ENCODE data around the gene CEP85L. TPM values are rescaled to one million over a fixed set of nuclear protein-coding genes. Genes with fewer than 3 reads are reported as not detected.
A peak's percentile ranks its signal among the peaks of the same experiment; 100 is the strongest.

Gene CEP85L
- total and polyA plus RNA-seq, 2 of the 13 experiments (the other 11 are each of a cell fraction or from before 2014, with no cell fraction given): 0.44 to 1.7 TPM

- TF ChIP-seq, protein P1, sequence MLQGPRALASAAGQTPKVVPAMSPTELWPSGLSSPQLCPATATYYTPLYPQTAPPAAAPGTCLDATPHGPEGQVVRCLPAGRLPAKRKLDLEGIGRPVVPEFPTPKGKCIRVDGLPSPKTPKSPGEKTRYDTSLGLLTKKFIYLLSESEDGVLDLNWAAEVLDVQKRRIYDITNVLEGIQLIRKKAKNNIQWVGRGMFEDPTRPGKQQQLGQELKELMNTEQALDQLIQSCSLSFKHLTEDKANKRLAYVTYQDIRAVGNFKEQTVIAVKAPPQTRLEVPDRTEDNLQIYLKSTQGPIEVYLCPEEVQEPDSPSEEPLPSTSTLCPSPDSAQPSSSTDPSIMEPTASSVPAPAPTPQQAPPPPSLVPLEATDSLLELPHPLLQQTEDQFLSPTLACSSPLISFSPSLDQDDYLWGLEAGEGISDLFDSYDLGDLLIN (CRISPR knock-in tag; IDR thresholded peaks at IDR 0.05; ENCODE audit: borderline replicate concordance): peak; percentile 10; the same call in 1 of the 2 replicates
- no peak for TF ChIP-seq MED13 (CRISPR knock-in tag; IDR thresholded peaks at IDR 0.05)
- no peak for TF ChIP-seq ZNF136 (CRISPR knock-in tag; IDR thresholded peaks at IDR 0.05; ENCODE audit: low read depth)
- no peak for TF ChIP-seq ZKSCAN8 (CRISPR knock-in tag; IDR thresholded peaks at IDR 0.05; ENCODE audit: borderline replicate concordance)
- TF ChIP-seq, protein P2, sequence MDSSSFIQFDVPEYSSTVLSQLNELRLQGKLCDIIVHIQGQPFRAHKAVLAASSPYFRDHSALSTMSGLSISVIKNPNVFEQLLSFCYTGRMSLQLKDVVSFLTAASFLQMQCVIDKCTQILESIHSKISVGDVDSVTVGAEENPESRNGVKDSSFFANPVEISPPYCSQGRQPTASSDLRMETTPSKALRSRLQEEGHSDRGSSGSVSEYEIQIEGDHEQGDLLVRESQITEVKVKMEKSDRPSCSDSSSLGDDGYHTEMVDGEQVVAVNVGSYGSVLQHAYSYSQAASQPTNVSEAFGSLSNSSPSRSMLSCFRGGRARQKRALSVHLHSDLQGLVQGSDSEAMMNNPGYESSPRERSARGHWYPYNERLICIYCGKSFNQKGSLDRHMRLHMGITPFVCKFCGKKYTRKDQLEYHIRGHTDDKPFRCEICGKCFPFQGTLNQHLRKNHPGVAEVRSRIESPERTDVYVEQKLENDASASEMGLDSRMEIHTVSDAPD (CRISPR knock-in tag; IDR thresholded peaks at IDR 0.05): no peak
- TF ChIP-seq REPIN1 (CRISPR knock-in tag; IDR thresholded peaks at IDR 0.05; ENCODE audit: borderline replicate concordance, low read depth): no peak
- TF ChIP-seq CREB1 (IDR thresholded peaks at IDR 0.05): no peak
- TF ChIP-seq CREB1 (CRISPR knock-in tag; IDR thresholded peaks at IDR 0.05): no peak
- TF ChIP-seq ZNF577 (CRISPR knock-in tag; IDR thresholded peaks at IDR 0.05; ENCODE audit: borderline replicate concordance, low read depth): no peak
- peak; percentile 93; the same call in 1 of the 2 replicates for TF ChIP-seq ZSCAN31 (CRISPR knock-in tag; IDR thresholded peaks at IDR 0.05; ENCODE audit: low read depth)
- no peak for TF ChIP-seq MED8 (CRISPR knock-in tag; IDR thresholded peaks at IDR 0.05; ENCODE audit: insufficient replicate concordance)
- TF ChIP-seq ARID4A (CRISPR knock-in tag; IDR thresholded peaks at IDR 0.05; ENCODE audit: borderline replicate concordance): no peak
- TF ChIP-seq RELA (CRISPR knock-in tag; IDR thresholded peaks at IDR 0.05): no peak
- no peak for TF ChIP-seq MBD4 (IDR thresholded peaks at IDR 0.05; ENCODE audit: borderline replicate concordance, low read length)
- TF ChIP-seq JUN (CRISPR knock-in tag; IDR thresholded peaks at IDR 0.05): no peak
- TF ChIP-seq ZNF607 (CRISPR knock-in tag; IDR thresholded peaks at IDR 0.05; ENCODE audit: borderline replicate concordance): no peak
- TF ChIP-seq CREM (IDR thresholded peaks at IDR 0.05): no peak
- TF ChIP-seq CREM (CRISPR knock-in tag; IDR thresholded peaks at IDR 0.05): no peak
- no peak for TF ChIP-seq NR2F1 (CRISPR knock-in tag; IDR thresholded peaks at IDR 0.05)
- no peak for TF ChIP-seq ZBTB42 (CRISPR knock-in tag; IDR thresholded peaks at IDR 0.05)
- TF ChIP-seq, protein P3, sequence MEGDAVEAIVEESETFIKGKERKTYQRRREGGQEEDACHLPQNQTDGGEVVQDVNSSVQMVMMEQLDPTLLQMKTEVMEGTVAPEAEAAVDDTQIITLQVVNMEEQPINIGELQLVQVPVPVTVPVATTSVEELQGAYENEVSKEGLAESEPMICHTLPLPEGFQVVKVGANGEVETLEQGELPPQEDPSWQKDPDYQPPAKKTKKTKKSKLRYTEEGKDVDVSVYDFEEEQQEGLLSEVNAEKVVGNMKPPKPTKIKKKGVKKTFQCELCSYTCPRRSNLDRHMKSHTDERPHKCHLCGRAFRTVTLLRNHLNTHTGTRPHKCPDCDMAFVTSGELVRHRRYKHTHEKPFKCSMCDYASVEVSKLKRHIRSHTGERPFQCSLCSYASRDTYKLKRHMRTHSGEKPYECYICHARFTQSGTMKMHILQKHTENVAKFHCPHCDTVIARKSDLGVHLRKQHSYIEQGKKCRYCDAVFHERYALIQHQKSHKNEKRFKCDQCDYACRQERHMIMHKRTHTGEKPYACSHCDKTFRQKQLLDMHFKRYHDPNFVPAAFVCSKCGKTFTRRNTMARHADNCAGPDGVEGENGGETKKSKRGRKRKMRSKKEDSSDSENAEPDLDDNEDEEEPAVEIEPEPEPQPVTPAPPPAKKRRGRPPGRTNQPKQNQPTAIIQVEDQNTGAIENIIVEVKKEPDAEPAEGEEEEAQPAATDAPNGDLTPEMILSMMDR (CRISPR knock-in tag; IDR thresholded peaks at IDR 0.05): no peak
- no peak for TF ChIP-seq ZNF605 (CRISPR knock-in tag; IDR thresholded peaks at IDR 0.05)
These were observed 659 bp downstream of the CEP85L start (continued) for GRCh38 chr6:118650582-118651281.

All from HepG2 (cell line).